Hepatocyte (in vitro differentiated cells): Measurements from ENCODE around the gene PEMT. TPM values are rescaled to one million over a fixed set of nuclear protein-coding genes. Genes with fewer than 3 reads are reported as not detected.

ENCODE experiments used
- DNase-seq: peaks from one replicate; pipeline ENCODE4 v3.0.0-alpha.2; 2016; ENCODE audit warnings: low spot score
- H2AFZ ChIP-seq: fragments of 200-600 bp; sonication (generic); 2 replicates; pipeline ENCODE4 v1.6.0; 2016; ENCODE audit warnings: antibody characterized with exemption, mild to moderate bottlenecking
- H3K27ac ChIP-seq: fragments of 200-600 bp; sonication (generic); 2 replicates; pipeline ENCODE4 v1.5.1; 2016; ENCODE audit warnings: mild to moderate bottlenecking
- H3K27me3 ChIP-seq: fragments of 200-600 bp; sonication (generic); 2 replicates; pipeline ENCODE4 v1.6.1; 2016
- H3K36me3 ChIP-seq: fragments of 200-600 bp; sonication (generic); replicated peaks from 2 replicates; pipeline ENCODE4 v1.5.1; 2016; ENCODE audit warnings: low read depth; ENCODE audit not compliant: insufficient read depth
- H3K4me1 ChIP-seq: fragments of 200-600 bp; sonication (generic); 2 replicates; pipeline ENCODE4 v1.5.1; 2016; ENCODE audit warnings: mild to moderate bottlenecking, moderate library complexity; ENCODE audit not compliant: insufficient read depth
- H3K4me2 ChIP-seq: fragments of 200-600 bp; sonication (generic); 2 replicates; pipeline ENCODE4 v1.6.0; 2016
- H3K4me3 ChIP-seq: fragments of 200-600 bp; sonication (generic); 2 replicates; pipeline ENCODE4 v1.5.1; 2016; ENCODE audit warnings: mild to moderate bottlenecking
- H3K79me2 ChIP-seq: fragments of 200-600 bp; sonication (generic); 2 replicates; pipeline ENCODE4 v1.6.0; 2017; ENCODE audit warnings: mild to moderate bottlenecking
- H3K9me2 ChIP-seq: fragments of 200-600 bp; sonication (generic); replicated peaks from 2 replicates; pipeline ENCODE4 v1.6.0; 2017; ENCODE audit warnings: mild to moderate bottlenecking; ENCODE audit not compliant: insufficient read depth
- H3K9me3 ChIP-seq: fragments of 200-600 bp; sonication (generic); 2 replicates; pipeline ENCODE4 v1.5.1; 2016; ENCODE audit warnings: low read depth, mild to moderate bottlenecking
- H4K20me1 ChIP-seq: fragments of 200-600 bp; sonication (generic); 2 replicates; pipeline ENCODE4 v1.6.0; 2016; ENCODE audit warnings: mild to moderate bottlenecking; ENCODE audit not compliant: insufficient read depth, poor library complexity, severe bottlenecking
- EZH2 ChIP-seq: fragments of 200-600 bp; sonication (generic); IDR thresholded peaks from 2 replicates; pipeline ENCODE4 v1.6.1; 2016; ENCODE audit warnings: antibody characterized with exemption, mild to moderate bottlenecking, borderline replicate concordance
- EZH2phosphoT487 ChIP-seq: fragments of 200-600 bp; sonication (generic); IDR thresholded peaks from one replicate; pipeline ENCODE4 v1.6.1; 2018; ENCODE audit warnings: antibody characterized with exemption, mild to moderate bottlenecking, low read depth, moderate library complexity; ENCODE audit not compliant: unreplicated experiment, severe bottlenecking
- WGBS: methylation state at CpG from one replicate; pipeline ENCODE4 v1.1.6; 2016; ENCODE audit warnings: low lambda C conversion rate; ENCODE audit errors: missing lambda C conversion rate; 5-methylcytosine and 5-hydroxymethylcytosine counted together
- polyA plus RNA-seq: library from polyadenylated mRNA; unstranded; fragments of >200 nt; fragmentation: Nextera tagmentation; extraction: Ambion mirVana; gene quantifications from 2 replicates; pipeline ENCODE4 v1.2.1, GENCODE V29; 2016
- total RNA-seq: library from RNA; depleted of rRNA; stranded (reverse); fragments of >200 nt; gene quantifications from 2 replicates; pipeline ENCODE4 v1.2.3, GENCODE V29; 2014
- TF ChIP-seq, protein P1 (sequence below): fragments of 200-600 bp; sonication (generic); IDR thresholded peaks from 2 replicates; pipeline ENCODE4 v1.5.1; 2016; ENCODE audit warnings: antibody characterized with exemption, mild to moderate bottlenecking; ENCODE audit not compliant: poor library complexity

PEMT gene
- total and polyA plus RNA-seq, 2 experiments from 2014 or later: 50.1 to 70.4 TPM

DNA sequence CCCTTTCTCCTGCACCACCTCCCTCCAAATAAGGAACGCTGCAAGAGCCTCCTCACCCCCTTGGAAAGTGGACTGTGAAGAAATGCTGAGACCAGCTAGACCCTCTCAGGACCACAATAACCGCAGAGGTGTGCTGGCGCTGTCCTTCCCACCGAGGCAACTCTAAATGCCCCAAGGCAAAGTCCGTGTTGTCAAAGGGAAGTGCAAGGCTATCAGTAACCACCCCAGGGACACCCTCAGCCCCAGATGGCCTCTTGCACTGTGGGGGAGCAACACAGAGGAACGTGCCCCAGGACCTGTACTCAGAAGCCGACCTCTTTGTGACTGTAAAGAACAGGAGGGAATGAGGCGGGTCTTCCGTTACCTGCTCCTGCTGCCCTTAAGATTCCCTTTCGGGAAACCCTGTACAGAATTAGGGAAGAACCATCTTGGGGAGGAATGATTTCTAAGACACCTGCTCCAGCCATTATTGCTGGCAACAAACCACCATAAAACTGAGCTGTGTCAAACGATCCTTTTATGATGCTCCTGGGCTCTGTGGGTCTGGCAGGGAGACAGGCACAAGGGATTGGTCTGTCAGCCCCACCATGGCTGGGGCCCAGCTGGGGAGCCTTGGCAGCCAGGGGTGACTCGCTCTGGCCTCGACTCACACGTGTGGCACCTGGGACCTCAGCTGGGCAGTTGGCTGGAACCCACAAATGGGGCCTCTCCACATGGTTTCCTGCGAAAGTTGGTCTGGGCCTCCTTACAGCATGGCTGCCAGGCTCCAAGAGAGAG is 129.3 kb downstream of the PEMT start:
- no peaks in the 10 kb centered on the region for H3K9me3 ChIP-seq
- 66% methylated on average over 15 of the region's 15 CpGs for WGBS
- TF ChIP-seq EZH2phosphoT487: no peak
- TF ChIP-seq EZH2: no peak
- TF ChIP-seq, protein P1, sequence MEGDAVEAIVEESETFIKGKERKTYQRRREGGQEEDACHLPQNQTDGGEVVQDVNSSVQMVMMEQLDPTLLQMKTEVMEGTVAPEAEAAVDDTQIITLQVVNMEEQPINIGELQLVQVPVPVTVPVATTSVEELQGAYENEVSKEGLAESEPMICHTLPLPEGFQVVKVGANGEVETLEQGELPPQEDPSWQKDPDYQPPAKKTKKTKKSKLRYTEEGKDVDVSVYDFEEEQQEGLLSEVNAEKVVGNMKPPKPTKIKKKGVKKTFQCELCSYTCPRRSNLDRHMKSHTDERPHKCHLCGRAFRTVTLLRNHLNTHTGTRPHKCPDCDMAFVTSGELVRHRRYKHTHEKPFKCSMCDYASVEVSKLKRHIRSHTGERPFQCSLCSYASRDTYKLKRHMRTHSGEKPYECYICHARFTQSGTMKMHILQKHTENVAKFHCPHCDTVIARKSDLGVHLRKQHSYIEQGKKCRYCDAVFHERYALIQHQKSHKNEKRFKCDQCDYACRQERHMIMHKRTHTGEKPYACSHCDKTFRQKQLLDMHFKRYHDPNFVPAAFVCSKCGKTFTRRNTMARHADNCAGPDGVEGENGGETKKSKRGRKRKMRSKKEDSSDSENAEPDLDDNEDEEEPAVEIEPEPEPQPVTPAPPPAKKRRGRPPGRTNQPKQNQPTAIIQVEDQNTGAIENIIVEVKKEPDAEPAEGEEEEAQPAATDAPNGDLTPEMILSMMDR: no peak
- no peak overlapping the region for H2AFZ ChIP-seq
- H3K27ac ChIP-seq: peak overlapping the region; percentile 56
- H3K4me1 ChIP-seq: no peaks in the 10 kb centered on the region
- no peaks in the 10 kb centered on the region for H4K20me1 ChIP-seq
- no peaks in the 10 kb centered on the region for H3K27me3 ChIP-seq
- H3K4me2 ChIP-seq: peak overlapping the region; percentile 2
- no peak for DNase-seq
- H3K79me2 ChIP-seq: no peaks in the 10 kb centered on the region
- no peaks in the 10 kb centered on the region for H3K36me3 ChIP-seq
- H3K9me2 ChIP-seq: no peaks in the 10 kb centered on the region
- H3K4me3 ChIP-seq: no peak overlapping the region

DNA sequence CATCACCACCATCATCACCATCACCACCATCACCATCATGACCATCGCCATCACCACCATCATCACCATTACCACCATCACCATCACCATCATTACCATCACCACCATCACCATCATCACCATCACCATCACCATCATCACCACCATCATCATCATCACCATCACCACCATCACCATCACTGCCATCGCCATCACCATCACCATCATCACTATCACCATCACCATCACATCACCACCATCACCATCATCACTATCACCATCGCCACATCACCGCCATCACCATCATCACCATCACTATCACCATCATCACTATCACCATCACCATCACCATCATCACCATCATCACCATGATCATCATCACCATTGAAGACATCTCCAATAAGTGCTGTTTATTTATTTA is 131.5 kb downstream of the PEMT start:
- Histone ChIP-seq H3K79me2 (no peaks in the 10 kb centered on the region), H3K4me2 (no peak overlapping the region), H3K4me3 (no peak overlapping the region), H3K27ac (no peak overlapping the region), H4K20me1 (no peaks in the 10 kb centered on the region), H3K27me3 (no peaks in the 10 kb centered on the region), H3K4me1 (no peaks in the 10 kb centered on the region), H3K9me2 (no peaks in the 10 kb centered on the region), H3K36me3 (no peaks in the 10 kb centered on the region), H3K9me3 (no peaks in the 10 kb centered on the region), H2AFZ (no peak overlapping the region)
- WGBS: 88% methylated on average over 4 of the region's 4 CpGs
- TF ChIP-seq, protein P1: no peak
- TF ChIP-seq EZH2 (no peak), EZH2phosphoT487 (no peak)
- no peak for DNase-seq

DNA sequence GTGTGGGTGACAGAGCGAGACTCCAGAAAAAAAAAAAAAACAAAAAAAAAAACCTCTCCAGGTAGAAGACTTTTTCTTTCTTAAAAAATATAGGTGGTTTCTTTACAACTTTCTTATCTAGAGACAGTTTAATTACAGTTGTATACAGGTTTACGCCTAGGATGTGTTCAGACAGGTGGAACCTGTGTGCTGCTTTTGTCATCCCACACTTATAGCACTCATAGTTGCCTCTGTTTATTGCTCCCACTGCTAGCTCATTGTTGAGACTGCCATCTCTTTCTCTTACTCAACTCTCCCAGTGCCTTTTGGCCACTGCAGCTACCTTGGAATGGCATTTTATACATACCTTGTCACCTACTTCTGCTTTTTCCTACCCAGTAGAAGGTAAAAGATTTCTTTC is 133.8 kb downstream of the PEMT start:
- TF ChIP-seq EZH2phosphoT487: no peak
- TF ChIP-seq EZH2: no peak
- TF ChIP-seq, protein P1: no peak
- H3K27me3 ChIP-seq: no peaks in the 10 kb centered on the region

DNA sequence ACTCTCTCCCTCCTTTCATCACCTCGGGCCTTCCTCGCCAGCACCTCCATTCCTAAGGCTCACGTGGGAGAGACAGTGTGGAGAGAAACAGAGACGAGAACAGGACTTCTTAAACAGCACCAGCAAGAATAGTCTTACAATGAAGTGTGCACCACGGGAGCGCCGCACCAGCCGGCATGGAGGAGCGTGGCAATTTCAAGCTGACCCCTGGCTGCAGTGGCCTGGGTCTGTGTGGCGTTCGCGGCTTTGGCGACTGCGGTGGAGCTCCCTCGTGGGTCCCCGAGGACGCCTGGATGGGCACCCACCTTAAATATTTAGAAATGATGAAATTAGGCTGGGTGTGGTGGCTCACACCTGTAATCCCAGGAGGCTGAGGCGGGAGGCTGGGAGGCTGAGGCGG is 135.3 kb downstream of the PEMT start:
- no peak overlapping the region for H2AFZ ChIP-seq
- no peaks in the 10 kb centered on the region for H3K36me3 ChIP-seq
- H3K79me2 ChIP-seq: no peaks in the 10 kb centered on the region
- 89% methylated on average over 19 of the region's 19 CpGs for WGBS
- H3K4me1 ChIP-seq: no peaks in the 10 kb centered on the region
- H3K9me3 ChIP-seq: no peaks in the 10 kb centered on the region
- no peaks in the 10 kb centered on the region for H4K20me1 ChIP-seq
- no peak overlapping the region for H3K4me3 ChIP-seq
- no peak overlapping the region for H3K27ac ChIP-seq
- TF ChIP-seq EZH2 (no peak), EZH2phosphoT487 (no peak)
- TF ChIP-seq, protein P1: no peak
- H3K4me2 ChIP-seq: no peak overlapping the region
- no peaks in the 10 kb centered on the region for H3K9me2 ChIP-seq
- no peak for DNase-seq
- no peaks in the 10 kb centered on the region for H3K27me3 ChIP-seq

More for the DNA sequence above, 133.8 kb downstream of the PEMT start:
- no peaks in the 10 kb centered on the region for H4K20me1 ChIP-seq
- H3K27ac ChIP-seq: no peak overlapping the region
- H3K9me3 ChIP-seq: no peaks in the 10 kb centered on the region
- no peaks in the 10 kb centered on the region for H3K79me2 ChIP-seq
- no peak overlapping the region for H3K4me2 ChIP-seq
- H3K4me3 ChIP-seq: no peak overlapping the region
- no peaks in the 10 kb centered on the region for H3K9me2 ChIP-seq
- DNase-seq: no peak
- no peak overlapping the region for H2AFZ ChIP-seq
- H3K36me3 ChIP-seq: no peaks in the 10 kb centered on the region
- 83% methylated on average over 2 of the region's 2 CpGs for WGBS
- H3K4me1 ChIP-seq: no peaks in the 10 kb centered on the region
